NCI-H1694 treated with DMSO at 0.1 percent for 48 hours (cell line): ENCODE measurements around the gene CANX.
"Not testable (repeated sequence)": the region's sequence is repeated elsewhere in the genome, so short reads cannot be mapped to it uniquely, and the experiment has no call there.

ENCODE experiments used
- DNase-seq: peaks from one replicate; lab custom pipeline; 2025; lab: John Stamatoyannopoulos, UW

The CANX gene, protein sequence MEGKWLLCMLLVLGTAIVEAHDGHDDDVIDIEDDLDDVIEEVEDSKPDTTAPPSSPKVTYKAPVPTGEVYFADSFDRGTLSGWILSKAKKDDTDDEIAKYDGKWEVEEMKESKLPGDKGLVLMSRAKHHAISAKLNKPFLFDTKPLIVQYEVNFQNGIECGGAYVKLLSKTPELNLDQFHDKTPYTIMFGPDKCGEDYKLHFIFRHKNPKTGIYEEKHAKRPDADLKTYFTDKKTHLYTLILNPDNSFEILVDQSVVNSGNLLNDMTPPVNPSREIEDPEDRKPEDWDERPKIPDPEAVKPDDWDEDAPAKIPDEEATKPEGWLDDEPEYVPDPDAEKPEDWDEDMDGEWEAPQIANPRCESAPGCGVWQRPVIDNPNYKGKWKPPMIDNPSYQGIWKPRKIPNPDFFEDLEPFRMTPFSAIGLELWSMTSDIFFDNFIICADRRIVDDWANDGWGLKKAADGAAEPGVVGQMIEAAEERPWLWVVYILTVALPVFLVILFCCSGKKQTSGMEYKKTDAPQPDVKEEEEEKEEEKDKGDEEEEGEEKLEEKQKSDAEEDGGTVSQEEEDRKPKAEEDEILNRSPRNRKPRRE

GRCh38 chr5:179698935-179699615 is at the start of gene CANX:
CANX (plus strand) TSS chr5:179698967; CDS start chr5:179705682, 6,715 bp downstream.
- DNase-seq = no peak

DNA sequence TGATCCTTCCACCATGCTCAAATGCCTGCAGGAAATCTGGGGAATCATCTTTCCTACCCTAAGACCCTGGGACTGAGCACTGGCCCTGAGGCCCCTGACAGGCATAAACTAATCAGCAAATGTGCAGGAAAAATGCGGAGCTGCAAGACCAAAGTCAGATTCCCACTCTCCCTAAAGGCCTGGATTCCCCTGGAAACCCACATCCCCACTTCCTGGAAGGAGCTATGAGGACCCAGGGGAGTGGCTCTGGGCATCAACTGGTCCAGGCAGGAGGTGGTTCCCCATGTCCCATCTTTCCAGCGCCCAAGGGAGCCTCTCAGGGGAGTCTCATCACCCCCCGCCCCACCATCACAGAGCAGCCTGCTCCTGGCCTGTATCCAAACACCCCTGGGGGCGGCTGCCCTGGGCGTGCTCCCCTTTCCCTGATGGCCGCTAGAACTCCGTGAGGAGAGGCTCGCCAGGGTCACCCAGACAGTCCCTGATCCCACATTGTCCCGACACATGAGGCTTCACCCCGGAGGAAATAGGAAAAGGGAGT is 49.5 kb upstream of the CANX start:
- not testable (repeated sequence) for DNase-seq

DNA sequence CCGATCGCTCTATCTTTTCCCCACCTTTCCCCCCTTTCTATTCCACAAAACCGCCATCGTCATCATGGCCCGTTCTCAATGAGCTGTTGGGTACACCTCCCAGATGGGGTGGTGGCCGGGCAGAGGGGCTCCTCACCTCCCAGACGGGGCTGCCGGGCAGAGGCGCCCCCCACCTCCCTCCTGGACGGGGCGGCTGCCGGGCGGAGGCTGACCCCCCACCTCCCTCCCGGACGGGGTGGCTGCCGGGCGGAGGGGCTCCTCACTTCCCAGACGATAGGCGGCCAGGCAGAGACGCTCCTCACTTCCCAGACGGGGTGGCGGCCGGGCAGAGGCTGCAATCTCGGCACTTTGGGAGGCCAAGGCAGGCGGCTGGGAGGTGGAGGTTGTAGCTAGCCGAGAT is 48.5 kb upstream of the CANX start:
- DNase-seq = not testable (repeated sequence)

- not testable (repeated sequence) for DNase-seq
These were observed 45.6 kb upstream of the CANX start for GRCh38 chr5:179653135-179653534.

GRCh38 chr5:179657302-179658178 is 41.2 kb upstream of the CANX start:
- DNase-seq = not testable (repeated sequence)

GRCh38 chr5:179658179-179658856 is 40.4 kb upstream of the CANX start:
- DNase-seq = not testable (repeated sequence)

GRCh38 chr5:179661647-179662046 is 37.1 kb upstream of the CANX start:
- not testable (repeated sequence) for DNase-seq

GRCh38 chr5:179668391-179668790 is 30.4 kb upstream of the CANX start:
- DNase-seq = peak; percentile 15

DNA sequence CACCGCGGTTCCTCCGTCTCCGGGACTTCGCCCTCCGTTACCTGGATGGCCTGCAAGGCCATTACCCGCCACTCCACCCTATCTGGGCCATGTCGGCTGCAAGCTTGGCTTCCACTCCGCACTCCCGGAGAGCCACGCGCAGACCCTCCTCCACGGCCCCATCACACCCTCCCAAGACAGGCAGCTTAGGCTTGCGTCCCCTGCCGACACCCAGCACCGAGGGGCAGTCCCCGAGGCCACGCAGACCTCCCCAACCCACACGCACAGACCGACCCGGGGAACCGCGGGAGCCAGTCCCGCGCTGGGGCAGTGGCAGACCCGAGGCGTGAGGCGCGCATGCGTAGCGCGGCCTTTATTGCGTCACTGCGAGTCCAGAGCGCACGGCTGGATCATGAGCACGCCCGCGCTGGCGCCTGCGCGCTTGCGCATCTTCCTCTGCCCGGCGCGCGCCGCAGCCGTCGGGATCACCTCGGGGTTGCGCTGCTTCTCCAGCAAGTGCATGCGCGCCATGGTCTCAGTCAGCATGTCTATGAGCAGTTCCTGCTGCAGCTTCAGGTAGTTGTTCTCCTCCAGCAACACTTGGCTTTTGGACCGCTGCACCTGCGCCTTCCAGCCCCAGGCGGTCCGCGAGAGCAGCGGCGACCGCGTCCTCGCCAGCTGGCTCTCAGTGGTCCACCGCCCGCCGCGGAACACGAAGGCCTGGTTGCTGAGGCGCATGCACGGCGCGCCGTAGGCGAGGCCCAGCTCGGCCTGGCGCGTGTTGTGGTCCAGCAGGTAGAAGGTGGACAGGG is 20.3 kb upstream of the CANX start:
- DNase-seq = peak; percentile 88

- DNase-seq = no peak
These were observed 19.6 kb upstream of the CANX start for GRCh38 chr5:179679014-179679674.

- no peak for DNase-seq
These were observed 18.6 kb upstream of the CANX start for GRCh38 chr5:179680014-179680779.

- no peak for DNase-seq
These were observed 17.9 kb upstream of the CANX start, which contains the start of gene CBY3 for GRCh38 chr5:179680780-179681401. CBY3 (minus strand) TSS chr5:179681034; CDS start chr5:179680918, 116 bp downstream.

DNA sequence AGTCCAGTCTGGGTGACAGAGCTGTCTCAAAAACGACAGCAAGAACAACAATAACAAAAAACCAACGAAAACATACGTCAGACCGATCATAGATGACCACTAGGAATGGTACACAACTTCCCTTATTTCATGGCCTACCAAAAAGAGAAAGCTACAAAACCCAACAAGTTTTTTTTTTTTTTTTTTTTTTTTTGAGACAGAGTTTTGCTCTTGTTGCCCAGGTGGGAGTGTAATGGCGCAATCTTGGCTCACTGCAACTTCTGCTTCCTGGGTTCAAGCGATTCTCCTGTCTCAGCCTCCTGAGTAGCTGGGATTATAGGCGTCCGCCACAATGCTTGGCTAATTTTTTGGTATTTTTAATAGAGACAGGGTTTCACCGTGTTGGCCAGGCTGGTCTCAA is 9.6 kb upstream of the CANX start:
- DNase-seq = not testable (repeated sequence)

GRCh38 chr5:179694561-179694960 is 4.2 kb upstream of the CANX start:
- DNase-seq = no peak

DNA sequence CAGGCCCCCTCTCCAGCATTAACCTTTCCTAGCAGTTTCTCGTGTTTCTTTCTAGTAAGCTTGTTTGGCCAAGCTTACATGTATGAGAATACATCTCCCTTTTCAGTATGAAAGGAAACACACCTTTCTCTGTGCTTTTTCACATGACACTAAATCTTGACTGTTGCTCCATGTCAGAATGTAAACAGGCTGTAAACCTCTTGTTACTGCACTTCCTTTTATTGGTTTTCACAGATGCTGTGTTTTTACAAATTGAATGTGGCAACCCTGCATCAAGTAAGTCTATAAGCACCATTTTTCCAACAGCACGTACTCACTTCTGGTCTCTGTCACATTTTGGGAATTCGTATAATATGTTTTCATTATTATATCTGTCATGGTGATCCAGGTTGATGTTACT is 2.2 kb upstream of the CANX start:
- no peak for DNase-seq

GRCh38 chr5:179697108-179697507 is 1.7 kb upstream of the CANX start:
- DNase-seq = no peak

- not testable (repeated sequence) for DNase-seq
These were observed 1.2 kb upstream of the CANX start for GRCh38 chr5:179697543-179697942.
